GM21423 (cell line): ENCODE data around the gene MAN1A2.

Experiments used
- ATAC-seq: cut with Tn5 transposase; IDR thresholded peaks from one replicate; pipeline ENCODE4 v1.9.1; 2021; ENCODE audit warnings: mild to moderate bottlenecking, moderate library complexity; ENCODE audit not compliant: unreplicated experiment

The MAN1A2 gene

GRCh38 chr1:117481410-117481809 lies 114.2 kb downstream of the MAN1A2 start:
- ATAC-seq: no peak

GRCh38 chr1:117493906-117494305 lies 126.7 kb downstream of the MAN1A2 start:
- no peak for ATAC-seq

GRCh38 chr1:117495068-117495467 lies 127.8 kb downstream of the MAN1A2 start:
- ATAC-seq: no peak

GRCh38 chr1:117499071-117499470 lies 131.8 kb downstream of the MAN1A2 start:
- ATAC-seq: no peak

GRCh38 chr1:117500584-117500983 lies 133.3 kb downstream of the MAN1A2 start:
- ATAC-seq: no peak

- ATAC-seq: no peak
Measured at GRCh38 chr1:117501281-117501680, 134.0 kb downstream of the MAN1A2 start.

- no peak for ATAC-seq
Measured at GRCh38 chr1:117511273-117511672, 144.0 kb downstream of the MAN1A2 start.

GRCh38 chr1:117512728-117513321 lies 145.6 kb downstream of the MAN1A2 start:
- ATAC-seq: no peak

GRCh38 chr1:117523111-117523510 lies 155.9 kb downstream of the MAN1A2 start:
- no peak for ATAC-seq

GRCh38 chr1:117527074-117527473 lies 159.8 kb downstream of the MAN1A2 start:
- no peak for ATAC-seq

GRCh38 chr1:117527566-117528102 lies 160.4 kb downstream of the MAN1A2 start:
- no peak for ATAC-seq

GRCh38 chr1:117529683-117530082 lies 162.4 kb downstream of the MAN1A2 start:
- ATAC-seq: no peak

GRCh38 chr1:117531222-117531621 lies 164.0 kb downstream of the MAN1A2 start:
- no peak for ATAC-seq

- peak; percentile 80 for ATAC-seq
Measured at GRCh38 chr1:117534995-117535467, 167.8 kb downstream of the MAN1A2 start.

- no peak for ATAC-seq
Measured at GRCh38 chr1:117535821-117536220, 168.6 kb downstream of the MAN1A2 start.

GRCh38 chr1:117537291-117537920 lies 170.2 kb downstream of the MAN1A2 start:
- no peak for ATAC-seq

GRCh38 chr1:117540532-117540931 lies 173.3 kb downstream of the MAN1A2 start:
- ATAC-seq: no peak

- ATAC-seq: no peak
Measured at GRCh38 chr1:117541003-117541402, 173.8 kb downstream of the MAN1A2 start.

GRCh38 chr1:117541585-117541984 lies 174.3 kb downstream of the MAN1A2 start:
- no peak for ATAC-seq

GRCh38 chr1:117544509-117545109 lies 177.4 kb downstream of the MAN1A2 start:
- no peak for ATAC-seq

- no peak for ATAC-seq
Measured at GRCh38 chr1:117546467-117546866, 179.2 kb downstream of the MAN1A2 start.

- ATAC-seq: no peak
Measured at GRCh38 chr1:117553471-117553870, 186.2 kb downstream of the MAN1A2 start.
